Pulmonary artery endothelial cell (primary cell): Measurements from ENCODE around the gene AJAP1. TPM values are rescaled to one million over a fixed set of nuclear protein-coding genes. Genes with fewer than 3 reads are reported as not detected.

ENCODE experiments used
- DNase-seq: peaks from one replicate; pipeline ENCODE4 v3.0.0-alpha.2; 2011; ENCODE audit warnings: low read depth, low spot score
- total RNA-seq: library from RNA; depleted of rRNA; stranded (reverse); fragments of >200 nt; gene quantifications from 2 replicates; pipeline ENCODE4 v1.2.3, GENCODE V29; 2014

AJAP1 gene
- total RNA-seq, 1 donor from 2014 or later: not detected

- DNase-seq: no peak
Measured at GRCh38 chr1:4678066-4678717, 23.8 kb downstream of the AJAP1 start.

GRCh38 chr1:4681026-4681425 is 26.6 kb downstream of the AJAP1 start:
- no peak for DNase-seq

- DNase-seq: no peak
Measured at GRCh38 chr1:4682607-4683220, 28.3 kb downstream of the AJAP1 start.

- DNase-seq: no peak
Measured at GRCh38 chr1:4684136-4684535, 29.7 kb downstream of the AJAP1 start.

- no peak for DNase-seq
Measured at GRCh38 chr1:4684864-4685522, 30.6 kb downstream of the AJAP1 start.

GRCh38 chr1:4685523-4685865 is 31.1 kb downstream of the AJAP1 start:
- DNase-seq: no peak

GRCh38 chr1:4687943-4688342 is 33.5 kb downstream of the AJAP1 start:
- DNase-seq: no peak

GRCh38 chr1:4689271-4689935 is 35.0 kb downstream of the AJAP1 start:
- no peak for DNase-seq

- no peak for DNase-seq
Measured at GRCh38 chr1:4689941-4690635, 35.7 kb downstream of the AJAP1 start.

- DNase-seq: no peak
Measured at GRCh38 chr1:4690951-4691675, 36.7 kb downstream of the AJAP1 start.

- no peak for DNase-seq
Measured at GRCh38 chr1:4691766-4692405, 37.5 kb downstream of the AJAP1 start.

GRCh38 chr1:4692437-4692836 is 38.0 kb downstream of the AJAP1 start:
- DNase-seq: no peak

GRCh38 chr1:4693331-4693730 is 38.9 kb downstream of the AJAP1 start:
- no peak for DNase-seq

GRCh38 chr1:4693891-4694290 is 39.5 kb downstream of the AJAP1 start:
- no peak for DNase-seq

GRCh38 chr1:4694492-4694891 is 40.1 kb downstream of the AJAP1 start:
- DNase-seq: no peak

- no peak for DNase-seq
Measured at GRCh38 chr1:4695241-4695640, 40.8 kb downstream of the AJAP1 start.

- no peak for DNase-seq
Measured at GRCh38 chr1:4696161-4696745, 41.8 kb downstream of the AJAP1 start.

- DNase-seq: no peak
Measured at GRCh38 chr1:4696753-4697152, 42.3 kb downstream of the AJAP1 start.

GRCh38 chr1:4697801-4698200 is 43.4 kb downstream of the AJAP1 start:
- DNase-seq: no peak

- DNase-seq: no peak
Measured at GRCh38 chr1:4698911-4699310, 44.5 kb downstream of the AJAP1 start.
